GM19193 (cell line): ENCODE results near the gene VPREB3.

ENCODE experiments used
- POLR2A ChIP-seq: IDR thresholded peaks from 4 replicates; pipeline ENCODE4 v1.6.1; 2011; ENCODE audit not compliant: insufficient read depth, insufficient read length; ENCODE audit errors: extremely low read depth

Gene VPREB3

GRCh38 chr22:23709107-23709506 is 45.1 kb downstream of the VPREB3 start:
- no peak for TF ChIP-seq POLR2A

- TF ChIP-seq POLR2A: no peak
These were observed 46.0 kb downstream of the VPREB3 start for GRCh38 chr22:23708270-23708669.

- no peak for TF ChIP-seq POLR2A
These were observed 48.9 kb downstream of the VPREB3 start for GRCh38 chr22:23705358-23705757.

- no peak for TF ChIP-seq POLR2A
These were observed 49.4 kb downstream of the VPREB3 start for GRCh38 chr22:23704829-23705228.

GRCh38 chr22:23704062-23704461 is 50.2 kb downstream of the VPREB3 start:
- TF ChIP-seq POLR2A: no peak
